HG03064 (cell line): Measurements from ENCODE around the gene CDX2.

ENCODE experiments used
- ATAC-seq: cut with Tn5 transposase; IDR thresholded peaks from one replicate; pipeline ENCODE4 v1.9.1; 2021; ENCODE audit warnings: low read depth; ENCODE audit not compliant: unreplicated experiment

Gene CDX2

DNA sequence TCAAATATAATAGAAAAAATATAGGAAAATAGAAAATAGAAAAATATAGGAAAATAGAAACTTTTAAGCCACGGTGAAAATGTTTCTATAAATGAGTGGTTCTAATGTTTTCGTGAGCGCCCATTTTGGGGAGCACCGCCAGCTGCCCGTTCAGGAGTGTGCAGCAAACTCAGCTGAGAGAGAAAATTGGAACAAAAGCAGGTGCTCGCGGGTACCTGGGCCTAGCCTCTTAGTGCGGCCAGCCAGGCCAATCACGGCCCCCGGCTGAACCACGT is 49.5 kb downstream of the CDX2 start:
- ATAC-seq = no peak

- ATAC-seq = no peak
These were observed 50.0 kb downstream of the CDX2 start for GRCh38 chr13:27918918-27919658.

- no peak for ATAC-seq
These were observed 50.8 kb downstream of the CDX2 start for GRCh38 chr13:27918041-27918917.

DNA sequence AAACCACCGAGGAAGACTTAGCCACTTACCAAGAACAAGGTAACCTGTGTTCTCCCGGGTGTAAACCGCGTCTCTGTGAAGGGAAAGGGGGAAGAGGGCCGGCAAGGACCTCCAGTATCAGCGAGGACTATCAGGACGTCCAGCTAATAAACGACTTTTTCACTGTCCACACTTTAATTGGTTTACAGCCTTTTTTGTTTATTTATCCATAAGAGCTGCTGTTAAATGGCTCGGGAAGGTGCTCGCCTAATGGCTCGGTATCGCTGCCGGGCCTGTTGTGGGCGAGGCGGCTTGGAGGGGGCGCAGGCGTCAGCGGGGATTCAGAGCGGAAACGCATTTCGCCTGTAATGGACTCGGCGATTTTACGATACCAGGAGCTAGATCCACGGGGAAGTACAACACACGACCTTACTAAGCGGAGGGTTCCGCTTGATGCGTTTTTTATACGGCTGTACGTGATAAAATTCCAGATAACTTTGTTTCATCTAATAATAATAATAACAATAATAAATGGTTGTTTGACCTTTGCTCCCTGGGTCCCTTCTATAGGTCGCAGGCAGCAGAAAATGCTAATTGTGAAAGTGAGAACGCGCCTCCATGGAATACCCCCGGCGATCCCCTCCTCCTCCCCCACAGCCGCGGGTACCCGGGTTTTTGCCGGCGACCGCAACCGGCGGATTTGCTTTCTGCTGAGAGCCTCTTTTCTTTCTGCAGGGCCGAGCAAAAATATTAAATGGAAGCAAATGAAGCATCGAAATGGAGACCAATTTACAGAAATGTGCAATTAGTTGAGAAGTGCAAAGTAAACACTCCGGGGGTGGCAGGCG is 51.8 kb downstream of the CDX2 start:
- ATAC-seq = no peak

DNA sequence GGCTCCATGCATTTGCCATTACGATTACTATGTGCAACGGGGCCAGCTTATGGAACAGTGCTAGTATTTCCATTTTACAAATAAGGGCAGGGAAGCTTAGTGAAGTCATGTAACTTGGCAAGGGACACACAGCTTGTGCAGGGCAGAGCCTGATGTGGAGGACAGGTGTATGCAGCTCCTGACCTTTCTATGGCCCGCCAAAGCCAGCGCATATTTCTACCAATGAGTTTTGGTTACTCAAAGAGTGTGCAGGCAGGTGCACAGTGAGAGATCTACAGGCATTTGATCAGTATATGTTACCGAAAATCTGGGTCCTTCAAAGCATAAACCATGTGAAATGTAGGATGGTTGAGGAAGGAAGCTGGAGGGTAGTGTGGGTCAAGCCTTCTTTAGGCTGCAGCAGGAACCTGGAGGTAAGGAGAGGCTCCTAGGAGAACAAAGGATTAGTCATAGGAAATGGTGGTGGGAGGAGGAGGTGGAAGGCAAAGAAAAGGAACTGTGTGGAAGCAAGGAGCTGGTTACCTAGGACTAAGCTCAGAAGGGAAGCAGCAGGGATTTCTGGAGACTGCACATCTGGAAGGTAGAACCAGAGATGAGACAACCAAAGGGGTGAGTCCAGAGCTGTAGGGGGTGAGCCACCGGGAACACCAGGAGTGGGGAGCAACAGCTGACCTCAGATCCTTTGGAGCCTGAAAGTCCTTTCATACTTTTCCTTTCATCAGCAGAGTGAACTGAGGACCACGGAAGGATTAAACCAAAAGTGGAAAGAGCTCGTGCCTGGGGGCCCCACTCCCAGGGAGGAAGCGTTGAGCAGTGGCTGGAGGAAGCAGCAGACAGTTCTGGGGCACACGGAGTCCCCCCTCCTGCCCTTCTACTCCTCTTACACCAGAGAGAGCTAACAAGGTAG is 53.6 kb downstream of the CDX2 start:
- no peak for ATAC-seq

DNA sequence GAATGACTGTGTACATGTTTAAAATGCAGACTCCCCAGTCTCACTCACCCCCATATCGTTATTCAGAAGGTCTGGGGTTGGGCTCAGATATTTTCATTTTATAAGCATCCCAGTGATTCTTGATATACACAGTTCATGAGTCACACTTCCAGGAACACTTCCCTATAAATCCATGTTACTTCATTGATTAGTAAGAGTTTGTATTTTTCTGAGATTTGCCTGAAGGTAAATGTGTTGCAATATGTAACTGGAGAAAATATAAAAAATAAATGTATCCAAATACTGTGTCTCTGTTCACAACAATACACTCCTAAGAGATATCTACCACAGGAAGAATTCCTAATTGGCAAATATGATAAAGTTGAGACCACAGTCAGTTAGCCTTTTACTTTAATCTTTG is 56.0 kb downstream of the CDX2 start:
- no peak for ATAC-seq

GRCh38 chr13:27911521-27911920 is 57.6 kb downstream of the CDX2 start:
- ATAC-seq = no peak
